ENCODE results near the gene STAT3.
"Not testable (repeated sequence)": the region's sequence is repeated elsewhere in the genome, so short reads cannot be mapped to it uniquely, and the experiment has no call there.

Gene STAT3

DNA sequence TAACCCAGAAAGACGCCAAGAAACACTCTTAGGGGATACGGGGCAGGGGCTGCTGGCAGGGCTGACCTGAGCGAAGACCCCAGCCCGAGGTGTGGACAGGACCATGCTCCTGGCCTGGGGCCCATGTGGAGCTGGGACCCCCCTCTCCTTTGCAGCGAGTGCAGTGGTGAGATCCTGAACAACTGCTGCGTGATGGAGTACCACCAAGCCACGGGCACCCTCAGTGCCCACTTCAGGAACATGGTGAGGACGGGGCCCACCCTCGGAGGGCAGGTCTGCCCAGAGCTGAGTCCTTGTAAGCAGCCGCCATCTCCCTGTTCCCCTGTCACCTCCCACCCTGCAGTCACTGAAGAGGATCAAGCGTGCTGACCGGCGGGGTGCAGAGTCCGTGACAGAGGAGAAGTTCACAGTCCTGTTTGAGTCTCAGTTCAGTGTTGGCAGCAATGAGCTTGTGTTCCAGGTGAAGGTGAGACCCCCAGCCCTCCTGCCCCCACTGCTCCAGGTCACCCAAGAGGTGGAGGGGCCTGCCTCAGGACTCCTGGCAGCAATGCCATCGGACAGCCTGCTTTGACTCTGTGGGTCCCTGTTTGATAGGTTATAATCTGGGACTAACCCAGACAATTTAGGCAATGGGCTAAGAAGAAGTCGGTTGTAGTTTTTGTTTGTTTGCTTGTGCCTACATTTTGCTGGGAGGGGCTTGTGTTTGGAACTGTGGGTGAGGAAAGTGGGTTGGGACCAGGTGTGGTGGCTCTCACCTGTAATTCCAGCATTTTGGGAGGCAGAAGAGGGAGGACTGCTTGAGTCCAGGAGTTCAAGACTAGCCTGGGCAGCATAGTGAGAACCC lies 83.8 kb downstream of the STAT3 start:
- Histone ChIP-seq H3K4me2 (no peak overlapping the region), H3K79me2 (ENCODE audit: insufficient read depth, low read depth) (no peaks in the 10 kb centered on the region), H2AFZ (ENCODE audit: low read depth) (no peak overlapping the region), H3K9ac (no peak overlapping the region), H3K36me3 (ENCODE audit: insufficient read depth) (no peaks in the 10 kb centered on the region), H3K4me3 (IDR thresholded peaks at IDR 0.05; ENCODE audit: insufficient read depth, low read depth, low read length) (no peak overlapping the region), H3K27me3 (ENCODE audit: insufficient read depth, low read depth) (no peaks in the 10 kb centered on the region; the same call in 1 of the 2 replicates), H3K4me1 (ENCODE audit: low read depth, poor library complexity, severe bottlenecking) (no peaks in the 10 kb centered on the region), H4K20me1 (ENCODE audit: insufficient read depth) (no peaks in the 10 kb centered on the region), H3K27ac (no peak overlapping the region)
- no peak for TF ChIP-seq CTCF (conservative IDR thresholded peaks at IDR 0.05; ENCODE audit: low read depth, low read length)

DNA sequence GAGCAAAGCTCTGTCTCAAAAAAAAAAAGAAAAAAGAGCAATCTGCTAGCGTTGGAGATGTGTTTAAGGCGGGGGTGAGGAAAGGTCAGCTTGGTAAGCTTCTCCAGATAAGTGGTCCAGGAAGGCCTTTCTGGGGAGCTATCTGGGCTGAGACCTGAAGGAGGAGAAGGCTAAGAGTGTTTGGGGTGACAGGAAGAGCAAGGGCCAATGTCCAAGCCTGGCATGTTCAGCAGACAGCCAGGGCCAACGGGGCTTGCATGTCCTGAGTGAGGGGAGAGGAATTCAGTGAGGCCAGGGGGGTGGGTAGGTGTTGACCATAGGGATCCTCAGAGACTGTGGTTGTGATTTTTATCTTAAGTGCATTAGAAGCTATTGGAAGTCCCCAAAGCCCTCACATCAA lies 84.5 kb downstream of the STAT3 start:
- H3K27ac ChIP-seq, result no peak overlapping the region
- H2AFZ ChIP-seq (ENCODE audit: low read depth), result no peak overlapping the region
- no peak for TF ChIP-seq CTCF (conservative IDR thresholded peaks at IDR 0.05; ENCODE audit: low read depth, low read length)
- H3K4me1 ChIP-seq (ENCODE audit: low read depth, poor library complexity, severe bottlenecking), result no peaks in the 10 kb centered on the region
- no peak overlapping the region for H3K4me3 ChIP-seq (IDR thresholded peaks at IDR 0.05; ENCODE audit: insufficient read depth, low read depth, low read length)
- no peaks in the 10 kb centered on the region for H4K20me1 ChIP-seq (ENCODE audit: insufficient read depth)
- H3K79me2 ChIP-seq (ENCODE audit: insufficient read depth, low read depth), result no peaks in the 10 kb centered on the region
- no peak overlapping the region for H3K4me2 ChIP-seq
- H3K36me3 ChIP-seq (ENCODE audit: insufficient read depth), result no peaks in the 10 kb centered on the region
- H3K27me3 ChIP-seq (ENCODE audit: insufficient read depth, low read depth), result no peaks in the 10 kb centered on the region; the same call in 1 of the 2 replicates
- no peak overlapping the region for H3K9ac ChIP-seq

DNA sequence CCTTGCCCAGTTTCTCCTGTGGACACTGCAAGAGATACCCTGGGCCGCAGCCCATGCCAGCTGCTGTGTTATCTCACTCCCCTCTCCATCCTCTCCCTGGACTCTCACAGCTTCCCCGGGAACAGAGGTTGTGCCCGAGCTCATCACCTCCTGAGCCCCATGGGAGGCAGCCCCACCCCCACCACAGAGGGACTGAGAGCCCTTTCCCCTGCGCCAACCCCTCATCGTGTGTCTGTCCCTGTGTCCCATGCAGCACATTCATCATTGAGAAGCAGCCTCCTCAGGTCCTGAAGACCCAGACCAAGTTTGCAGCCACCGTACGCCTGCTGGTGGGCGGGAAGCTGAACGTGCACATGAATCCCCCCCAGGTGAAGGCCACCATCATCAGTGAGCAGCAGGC lies 87.2 kb downstream of the STAT3 start:
- H2AFZ ChIP-seq (ENCODE audit: low read depth), result no peak overlapping the region
- no peaks in the 10 kb centered on the region for H4K20me1 ChIP-seq (ENCODE audit: insufficient read depth)
- H3K4me1 ChIP-seq (ENCODE audit: low read depth, poor library complexity, severe bottlenecking), result no peaks in the 10 kb centered on the region
- H3K9ac ChIP-seq, result no peak overlapping the region
- no peak overlapping the region for H3K4me2 ChIP-seq
- no peak overlapping the region for H3K4me3 ChIP-seq (IDR thresholded peaks at IDR 0.05; ENCODE audit: insufficient read depth, low read depth, low read length)
- H3K27me3 ChIP-seq (ENCODE audit: insufficient read depth, low read depth), result no peaks in the 10 kb centered on the region; the same call in 1 of the 2 replicates
- H3K27ac ChIP-seq, result no peak overlapping the region
- H3K79me2 ChIP-seq (ENCODE audit: insufficient read depth, low read depth), result no peaks in the 10 kb centered on the region
- H3K36me3 ChIP-seq (ENCODE audit: insufficient read depth), result no peaks in the 10 kb centered on the region
- TF ChIP-seq CTCF (conservative IDR thresholded peaks at IDR 0.05; ENCODE audit: low read depth, low read length), result no peak

- not testable (repeated sequence) for H3K4me2 ChIP-seq; H3K36me3 ChIP-seq (ENCODE audit: insufficient read depth)
Measured at GRCh38 chr17:42299913-42300312, 88.3 kb downstream of the STAT3 start.

GRCh38 chr17:42299361-42299760 lies 88.9 kb downstream of the STAT3 start:
- not testable (repeated sequence) for H3K27me3 ChIP-seq (ENCODE audit: insufficient read depth, low read depth); H3K4me2 ChIP-seq; H3K36me3 ChIP-seq (ENCODE audit: insufficient read depth); H3K27ac ChIP-seq; H4K20me1 ChIP-seq (ENCODE audit: insufficient read depth); H3K4me3 ChIP-seq (IDR thresholded peaks at IDR 0.05; ENCODE audit: insufficient read depth, low read depth, low read length); H3K9ac ChIP-seq; H2AFZ ChIP-seq (ENCODE audit: low read depth); H3K4me1 ChIP-seq (ENCODE audit: low read depth, poor library complexity, severe bottlenecking); H3K79me2 ChIP-seq (ENCODE audit: insufficient read depth, low read depth)

More at GRCh38 chr17:42299913-42300312, 88.3 kb downstream of the STAT3 start:
- not testable (repeated sequence) for H3K4me3 ChIP-seq (IDR thresholded peaks at IDR 0.05; ENCODE audit: insufficient read depth, low read depth, low read length); H3K9ac ChIP-seq; H4K20me1 ChIP-seq (ENCODE audit: insufficient read depth); H2AFZ ChIP-seq (ENCODE audit: low read depth); H3K27me3 ChIP-seq (ENCODE audit: insufficient read depth, low read depth); H3K4me1 ChIP-seq (ENCODE audit: low read depth, poor library complexity, severe bottlenecking); H3K79me2 ChIP-seq (ENCODE audit: insufficient read depth, low read depth); H3K27ac ChIP-seq

DNA sequence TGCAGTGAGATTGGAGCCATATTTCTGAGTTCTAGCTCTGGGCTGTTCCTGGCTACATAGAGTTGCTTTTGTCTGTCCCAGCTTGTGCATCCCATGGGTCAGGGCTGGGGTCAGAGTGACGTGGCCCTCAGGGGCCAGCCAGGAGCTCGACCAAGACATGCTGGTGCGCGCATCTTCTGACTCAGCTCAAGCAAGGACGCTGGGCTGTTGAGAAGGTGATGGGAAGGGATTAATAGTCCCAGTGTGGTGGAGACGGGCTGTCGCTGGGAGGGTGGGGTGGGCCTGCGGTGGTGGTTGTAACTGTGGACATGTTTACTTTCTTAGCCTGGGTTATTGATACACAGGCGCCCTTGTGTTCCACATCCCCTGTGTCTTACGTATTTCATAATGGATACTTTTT lies 90.5 kb downstream of the STAT3 start:
- not testable (repeated sequence) for H3K27me3 ChIP-seq (ENCODE audit: insufficient read depth, low read depth); H2AFZ ChIP-seq (ENCODE audit: low read depth); H3K27ac ChIP-seq; H3K4me3 ChIP-seq (IDR thresholded peaks at IDR 0.05; ENCODE audit: insufficient read depth, low read depth, low read length); H3K4me2 ChIP-seq; H3K36me3 ChIP-seq (ENCODE audit: insufficient read depth); H3K9ac ChIP-seq; H3K4me1 ChIP-seq (ENCODE audit: low read depth, poor library complexity, severe bottlenecking); H3K79me2 ChIP-seq (ENCODE audit: insufficient read depth, low read depth); H4K20me1 ChIP-seq (ENCODE audit: insufficient read depth)
